Osteoblast (primary cell): ENCODE data around the gene LCA5. TPM values are rescaled to one million over a fixed set of nuclear protein-coding genes. Genes with fewer than 3 reads are reported as not detected.

Experiments used
- DNase-seq: peaks from one replicate; pipeline ENCODE4 v3.0.0; 2011; ENCODE audit warnings: low spot score, mixed read lengths; ENCODE audit not compliant: insufficient read length; ENCODE audit errors: missing footprints
- H2AFZ ChIP-seq: 2 replicates; pipeline ENCODE4 v1.6.0; 2011; ENCODE audit warnings: mild to moderate bottlenecking, low read length
- H3K27ac ChIP-seq: 2 replicates; pipeline ENCODE4 v1.5.1; 2011; ENCODE audit warnings: mild to moderate bottlenecking, low read depth, low read length, moderate library complexity
- H3K27me3 ChIP-seq: 2 replicates; pipeline ENCODE4 v1.6.0; 2012; ENCODE audit warnings: mild to moderate bottlenecking, control low read depth, inconsistent platforms, low read length, moderate library complexity; ENCODE audit not compliant: insufficient read depth
- H3K36me3 ChIP-seq: 2 replicates; pipeline ENCODE4 v1.5.1; 2011; ENCODE audit warnings: mild to moderate bottlenecking, low read length, control low read depth, moderate library complexity; ENCODE audit not compliant: insufficient read depth
- H3K4me1 ChIP-seq: 2 replicates; pipeline ENCODE4 v1.5.1; 2011; ENCODE audit warnings: mild to moderate bottlenecking, low read length, control low read depth, moderate library complexity; ENCODE audit not compliant: insufficient read depth
- H3K4me2 ChIP-seq: 2 replicates; pipeline ENCODE4 v1.6.0; 2011; ENCODE audit warnings: mild to moderate bottlenecking, low read length; ENCODE audit not compliant: insufficient read depth
- H3K4me3 ChIP-seq: fragments of 200-600 bp; sonication (generic); 3 replicates; pipeline ENCODE4 v1.5.1; 2012; ENCODE audit warnings: mild to moderate bottlenecking, low read length, inconsistent platforms; ENCODE audit not compliant: insufficient read depth
- H3K79me2 ChIP-seq: 2 replicates; pipeline ENCODE4 v1.6.0; 2012; ENCODE audit warnings: mild to moderate bottlenecking, low read length, control low read depth, inconsistent platforms; ENCODE audit not compliant: insufficient read depth
- H3K9me3 ChIP-seq: 2 replicates; pipeline ENCODE4 v1.5.1; 2011; ENCODE audit warnings: low read depth, low read length, control low read depth
- H4K20me1 ChIP-seq: 2 replicates; pipeline ENCODE4 v1.6.0; 2012; ENCODE audit warnings: mild to moderate bottlenecking, low read length, control low read depth; ENCODE audit not compliant: insufficient read depth
- CTCF ChIP-seq: IDR thresholded peaks from 2 replicates; pipeline ENCODE4 v1.5.1; 2011; ENCODE audit warnings: mild to moderate bottlenecking, low read depth, low read length, moderate library complexity; ENCODE audit errors: extremely low read depth
- total RNA-seq: library from RNA; depleted of rRNA; stranded (reverse); fragments of >200 nt; gene quantifications from 2 replicates; pipeline ENCODE4 v1.2.3, GENCODE V29; 2012

Gene LCA5
- total RNA-seq, 1 donor, result 10.1 TPM

- no peak for TF ChIP-seq CTCF
- no peaks in the 10 kb centered on the region for H3K4me1 ChIP-seq
- DNase-seq, result no peak
- H2AFZ ChIP-seq, result no peak overlapping the region
- no peaks in the 10 kb centered on the region for H3K36me3 ChIP-seq
- no peaks in the 10 kb centered on the region for H4K20me1 ChIP-seq
- no peaks in the 10 kb centered on the region for H3K9me3 ChIP-seq
- H3K79me2 ChIP-seq, result no peaks in the 10 kb centered on the region
- H3K4me3 ChIP-seq, result no peak overlapping the region
- no peak overlapping the region for H3K27ac ChIP-seq
- H3K27me3 ChIP-seq, result no peaks in the 10 kb centered on the region
- H3K4me2 ChIP-seq, result no peak overlapping the region
Measured at GRCh38 chr6:79441192-79441591, 96.0 kb downstream of the LCA5 start.

- DNase-seq, result no peak
- no peak overlapping the region for H3K4me3 ChIP-seq
Measured at GRCh38 chr6:79440598-79440997, 96.6 kb downstream of the LCA5 start.

GRCh38 chr6:79438030-79438429, 99.2 kb downstream of the LCA5 start:
- no peak overlapping the region for H3K27ac ChIP-seq
- peak; percentile 91 for DNase-seq
- H3K9me3 ChIP-seq, result no peaks in the 10 kb centered on the region
- H3K36me3 ChIP-seq, result no peaks in the 10 kb centered on the region
- H3K27me3 ChIP-seq, result no peaks in the 10 kb centered on the region
- H3K4me3 ChIP-seq, result no peak overlapping the region
- no peaks in the 10 kb centered on the region for H3K4me1 ChIP-seq
- TF ChIP-seq CTCF, result no peak
- no peaks in the 10 kb centered on the region for H3K79me2 ChIP-seq
- H4K20me1 ChIP-seq, result no peaks in the 10 kb centered on the region
- H2AFZ ChIP-seq, result no peak overlapping the region
- no peak overlapping the region for H3K4me2 ChIP-seq

More at GRCh38 chr6:79440598-79440997, 96.6 kb downstream of the LCA5 start:
- Histone ChIP-seq H3K36me3 (no peaks in the 10 kb centered on the region), H3K4me2 (no peak overlapping the region), H4K20me1 (no peaks in the 10 kb centered on the region), H3K27me3 (no peaks in the 10 kb centered on the region), H3K79me2 (no peaks in the 10 kb centered on the region), H3K4me1 (no peaks in the 10 kb centered on the region), H2AFZ (no peak overlapping the region), H3K9me3 (no peaks in the 10 kb centered on the region), H3K27ac (no peak overlapping the region)
- TF ChIP-seq CTCF, result no peak

- H3K9me3 ChIP-seq, result no peaks in the 10 kb centered on the region
- no peak overlapping the region for H3K4me2 ChIP-seq
- H3K36me3 ChIP-seq, result no peaks in the 10 kb centered on the region
- no peaks in the 10 kb centered on the region for H4K20me1 ChIP-seq
- H3K27ac ChIP-seq, result no peak overlapping the region
- no peak overlapping the region for H2AFZ ChIP-seq
- no peak for TF ChIP-seq CTCF
- no peaks in the 10 kb centered on the region for H3K27me3 ChIP-seq
- H3K4me3 ChIP-seq, result no peak overlapping the region
- no peak for DNase-seq
- no peaks in the 10 kb centered on the region for H3K79me2 ChIP-seq
- no peaks in the 10 kb centered on the region for H3K4me1 ChIP-seq
Measured at GRCh38 chr6:79436241-79436640, 101.0 kb downstream of the LCA5 start.
